HuH-7.5 (cell line): ENCODE data around the gene PNMA6E.
"Not testable (repeated sequence)": the region's sequence is repeated elsewhere in the genome, so short reads cannot be mapped to it uniquely, and the experiment has no call there.

Source experiments
- DNase-seq: peaks from one replicate; pipeline ENCODE4 v3.0.0; 2011; ENCODE audit warnings: low spot score

Gene PNMA6E

GRCh38 chrX:153408221-153408721, 7.1 kb upstream of the PNMA6E start:
- no peak for DNase-seq

GRCh38 chrX:153407736-153408135, 6.6 kb upstream of the PNMA6E start:
- DNase-seq: no peak

GRCh38 chrX:153406903-153407302, 5.8 kb upstream of the PNMA6E start:
- DNase-seq: no peak

GRCh38 chrX:153406011-153406410, 4.9 kb upstream of the PNMA6E start:
- no peak for DNase-seq

GRCh38 chrX:153405426-153405825, 4.3 kb upstream of the PNMA6E start:
- no peak for DNase-seq

- not testable (repeated sequence) for DNase-seq
Observed at GRCh38 chrX:153404333-153404732, 3.2 kb upstream of the PNMA6E start.

GRCh38 chrX:153400146-153401132, 711 bp downstream of the PNMA6E start:
- peak; percentile 71 for DNase-seq

GRCh38 chrX:153398275-153398960, 2.7 kb downstream of the PNMA6E start:
- no peak for DNase-seq

GRCh38 chrX:153397256-153397960, 3.7 kb downstream of the PNMA6E start:
- no peak for DNase-seq

- no peak for DNase-seq
Observed at GRCh38 chrX:153396320-153397195, 4.6 kb downstream of the PNMA6E start.

GRCh38 chrX:153395613-153396319, 5.4 kb downstream of the PNMA6E start:
- DNase-seq: no peak

GRCh38 chrX:153394612-153395011, 6.5 kb downstream of the PNMA6E start:
- DNase-seq: no peak

GRCh38 chrX:153392642-153393321, 8.4 kb downstream of the PNMA6E start:
- no peak for DNase-seq

- not testable (repeated sequence) for DNase-seq
Observed at GRCh38 chrX:153389460-153389768, 11.7 kb downstream of the PNMA6E start.

GRCh38 chrX:153388722-153389459, 12.3 kb downstream of the PNMA6E start:
- DNase-seq: no peak

- no peak for DNase-seq
Observed at GRCh38 chrX:153387987-153388721, 13.0 kb downstream of the PNMA6E start.

- DNase-seq: no peak
Observed at GRCh38 chrX:153387345-153387744, 13.8 kb downstream of the PNMA6E start.

GRCh38 chrX:153386097-153386496, 15.1 kb downstream of the PNMA6E start:
- no peak for DNase-seq

- DNase-seq: not testable (repeated sequence)
Observed at GRCh38 chrX:153384973-153385372, 16.2 kb downstream of the PNMA6E start.
